HG03103 (cell line): Measurements from ENCODE around the gene MB21D2.
"Not testable (repeated sequence)": the region's sequence is repeated elsewhere in the genome, so short reads cannot be mapped to it uniquely, and the experiment has no call there.

Source experiments
- ATAC-seq: cut with Tn5 transposase; IDR thresholded peaks from one replicate; pipeline ENCODE4 v1.9.1; 2021; ENCODE audit warnings: low read depth; ENCODE audit not compliant: unreplicated experiment

The MB21D2 gene

GRCh38 chr3:192817053-192817452 is 100.6 kb downstream of the MB21D2 start:
- ATAC-seq, result no peak

- no peak for ATAC-seq
These were observed 101.3 kb downstream of the MB21D2 start for GRCh38 chr3:192816351-192816750.

- ATAC-seq, result no peak
These were observed 104.8 kb downstream of the MB21D2 start for GRCh38 chr3:192812743-192813383.

- ATAC-seq, result no peak
These were observed 111.9 kb downstream of the MB21D2 start for GRCh38 chr3:192805711-192806110.

GRCh38 chr3:192804502-192804901 is 113.2 kb downstream of the MB21D2 start:
- no peak for ATAC-seq

- ATAC-seq, result no peak
These were observed 114.4 kb downstream of the MB21D2 start for GRCh38 chr3:192802957-192803899.

- no peak for ATAC-seq
These were observed 115.7 kb downstream of the MB21D2 start for GRCh38 chr3:192801985-192802384.

- ATAC-seq, result no peak
These were observed 117.9 kb downstream of the MB21D2 start for GRCh38 chr3:192799721-192800120.

- ATAC-seq, result no peak
These were observed 122.6 kb downstream of the MB21D2 start for GRCh38 chr3:192795021-192795420.

GRCh38 chr3:192794216-192794615 is 123.4 kb downstream of the MB21D2 start:
- ATAC-seq, result no peak

- not testable (repeated sequence) for ATAC-seq
These were observed 128.7 kb downstream of the MB21D2 start for GRCh38 chr3:192788816-192789515.

GRCh38 chr3:192778508-192778907 is 139.1 kb downstream of the MB21D2 start:
- no peak for ATAC-seq

GRCh38 chr3:192774341-192774740 is 143.3 kb downstream of the MB21D2 start:
- ATAC-seq, result not testable (repeated sequence)

- peak; percentile 54 for ATAC-seq
These were observed 145.3 kb downstream of the MB21D2 start for GRCh38 chr3:192772240-192772894.

GRCh38 chr3:192758654-192759053 is 159.0 kb downstream of the MB21D2 start:
- no peak for ATAC-seq

GRCh38 chr3:192751148-192751547 is 166.5 kb downstream of the MB21D2 start:
- no peak for ATAC-seq

- ATAC-seq, result no peak
These were observed 167.5 kb downstream of the MB21D2 start for GRCh38 chr3:192750201-192750600.

- no peak for ATAC-seq
These were observed 169.9 kb downstream of the MB21D2 start for GRCh38 chr3:192747746-192748145.

- no peak for ATAC-seq
These were observed 170.5 kb downstream of the MB21D2 start for GRCh38 chr3:192747145-192747544.
